A549 (cell line): ENCODE results near the gene SLX9.

Experiments
- CBX8 ChIP-seq: fragments of 200-600 bp; sonication (generic); IDR thresholded peaks from 2 replicates; pipeline ENCODE4 v1.6.1; 2016
- CHD2 ChIP-seq: fragments of 150-350 bp; IDR thresholded peaks from 2 replicates; pipeline ENCODE4 v1.6.1; 2014; ENCODE audit warnings: low read length; ENCODE audit not compliant: partially characterized antibody
- CTCF ChIP-seq: fragments of >200 bp; sonication (Bioruptor Twin); formaldehyde crosslinking; IDR thresholded peaks from 3 replicates; pipeline ENCODE4 v1.5.1; 2016
- ELK1 ChIP-seq: fragments of 150-350 bp; IDR thresholded peaks from 2 replicates; pipeline ENCODE4 v1.6.1; 2014; ENCODE audit warnings: low read depth, mild to moderate bottlenecking, low read length
- EP300 ChIP-seq, 2 experiments: fragments of >200 bp; sonication (Bioruptor Twin); formaldehyde crosslinking; IDR thresholded peaks; 2 replicates in 1 of 2; 3 replicates in 1 of 2; pipeline ENCODE4 v1.6.1; 2016 to 2017
- FOSL2 ChIP-seq, 2 experiments: fragments of 450-650 bp in 1 of 2; fragments of >200 bp in 1 of 2; sonication (Bioruptor Twin) in 1 of 2; formaldehyde crosslinking; IDR thresholded peaks; 2 replicates each; pipeline versions ENCODE4 v1.5.0 to v1.6.1; 2016 to 2020; ENCODE audit warnings: mild to moderate bottlenecking in 1 of 2, moderate library complexity in 1 of 2
- HDAC2 ChIP-seq: fragments of 200-600 bp; sonication (generic); IDR thresholded peaks from 2 replicates; pipeline ENCODE4 v1.6.1; 2016
- PBX3 ChIP-seq: IDR thresholded peaks from 2 replicates; pipeline ENCODE4 v1.6.1; 2012
- POLR2A ChIP-seq: IDR thresholded peaks from 2 replicates; pipeline ENCODE4 v1.6.1; 2012; ENCODE audit warnings: mild to moderate bottlenecking, low read length
- POLR2AphosphoS2 ChIP-seq: conservative IDR thresholded peaks from 2 replicates; pipeline ENCODE4 v1.6.1; 2012; ENCODE audit warnings: low read length, improper control_type of control experiment, inconsistent platforms
- REST ChIP-seq: fragments of 200-600 bp; sonication (generic); IDR thresholded peaks from 2 replicates; pipeline ENCODE4 v1.6.1; 2016; ENCODE audit warnings: antibody characterized with exemption, mild to moderate bottlenecking, moderate library complexity
- TP53 ChIP-seq: fragments of 250-450 bp; sonication (Bioruptor Pico); IDR thresholded peaks from 2 replicates; pipeline ENCODE4 v1.5.0; 2021; ENCODE audit warnings: mild to moderate bottlenecking, moderate library complexity
- ZNF302 ChIP-seq: fragments of 250-450 bp; sonication (Bioruptor Pico); IDR thresholded peaks from 2 replicates; pipeline ENCODE4 v1.9.0; 2021; ENCODE audit warnings: inconsistent platforms, mild to moderate bottlenecking, moderate library complexity

- TF ChIP-seq CTCF (no peak), EP300 (IDR thresholded peaks at IDR 0.05) (no peak), CHD2 (no peak), POLR2AphosphoS2 (no peak), FOSL2 (IDR thresholded peaks at IDR 0.05) (no peak), FOSL2 (CRISPR knock-in tag; IDR thresholded peaks at IDR 0.05) (no peak), ZNF302 (CRISPR knock-in tag) (no peak), ELK1 (no peak), TP53 (no peak), PBX3 (no peak), CBX8 (no peak), POLR2A (no peak), HDAC2 (no peak), REST (no peak)
These were observed 10.5 kb upstream of the SLX9 start for GRCh38 chr21:44929242-44929798.
